ENCODE results near the gene NECAB2.

DNA sequence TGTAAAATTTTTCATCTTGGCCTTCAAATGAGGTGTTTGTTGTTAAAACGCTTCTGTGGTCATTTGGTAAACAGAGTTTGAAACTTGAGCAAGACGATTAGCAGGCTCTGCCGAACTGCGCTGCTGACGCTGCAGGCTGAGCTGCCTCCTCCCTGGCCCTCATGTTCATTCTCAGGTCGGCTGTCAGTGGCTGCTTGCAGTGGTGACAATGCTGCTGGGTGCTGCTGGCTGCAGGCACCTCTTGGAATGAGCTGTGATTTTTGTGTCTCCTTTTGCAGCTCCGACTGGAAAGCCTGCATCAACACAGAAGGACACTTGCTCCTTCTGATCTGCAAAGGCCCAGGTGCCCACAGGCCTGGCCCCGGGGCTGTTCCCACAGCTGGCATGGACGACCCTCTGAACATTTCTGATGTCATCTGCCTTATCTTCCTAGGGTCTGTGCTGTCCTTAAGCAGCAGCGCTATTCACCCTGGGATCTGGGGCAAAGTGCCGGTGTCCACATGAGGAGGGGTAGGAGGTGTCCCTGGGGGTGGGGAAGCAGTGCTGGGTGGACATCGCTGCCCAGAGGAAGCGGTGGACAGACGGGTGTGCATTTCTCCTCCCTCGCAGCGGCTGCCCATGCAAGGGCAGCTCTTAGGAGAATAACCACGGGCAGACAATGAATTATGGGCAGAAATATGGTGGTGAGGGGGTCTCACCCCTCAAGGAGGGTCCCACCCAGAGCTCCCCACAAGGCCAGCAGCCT is 38.1 kb upstream of the NECAB2 start:
- TF ChIP-seq, protein P1, sequence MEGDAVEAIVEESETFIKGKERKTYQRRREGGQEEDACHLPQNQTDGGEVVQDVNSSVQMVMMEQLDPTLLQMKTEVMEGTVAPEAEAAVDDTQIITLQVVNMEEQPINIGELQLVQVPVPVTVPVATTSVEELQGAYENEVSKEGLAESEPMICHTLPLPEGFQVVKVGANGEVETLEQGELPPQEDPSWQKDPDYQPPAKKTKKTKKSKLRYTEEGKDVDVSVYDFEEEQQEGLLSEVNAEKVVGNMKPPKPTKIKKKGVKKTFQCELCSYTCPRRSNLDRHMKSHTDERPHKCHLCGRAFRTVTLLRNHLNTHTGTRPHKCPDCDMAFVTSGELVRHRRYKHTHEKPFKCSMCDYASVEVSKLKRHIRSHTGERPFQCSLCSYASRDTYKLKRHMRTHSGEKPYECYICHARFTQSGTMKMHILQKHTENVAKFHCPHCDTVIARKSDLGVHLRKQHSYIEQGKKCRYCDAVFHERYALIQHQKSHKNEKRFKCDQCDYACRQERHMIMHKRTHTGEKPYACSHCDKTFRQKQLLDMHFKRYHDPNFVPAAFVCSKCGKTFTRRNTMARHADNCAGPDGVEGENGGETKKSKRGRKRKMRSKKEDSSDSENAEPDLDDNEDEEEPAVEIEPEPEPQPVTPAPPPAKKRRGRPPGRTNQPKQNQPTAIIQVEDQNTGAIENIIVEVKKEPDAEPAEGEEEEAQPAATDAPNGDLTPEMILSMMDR (conservative IDR thresholded peaks at IDR 0.05 in 1 of 2, IDR thresholded peaks at IDR 0.05 in 1 of 2; ENCODE audit: low read depth in 1 of 2, low read length in 2 of 2), result no peak
- no peak for TF ChIP-seq EZH2 (IDR thresholded peaks at IDR 0.05; ENCODE audit: low read length, missing control alignments)

Data from fibroblast of lung (primary cell).